HepG2 (cell line): ENCODE measurements around the gene UTP3. TPM values are rescaled to one million over a fixed set of nuclear protein-coding genes. Genes with fewer than 3 reads are reported as not detected.
A peak's percentile ranks its signal among the peaks of the same experiment; 100 is the strongest.

ENCODE experiments used
- ASH2L ChIP-seq: fragments of 300-600, 200-600 bp; sonication (generic); IDR thresholded peaks from 2 replicates; pipeline ENCODE4 v1.7.0; 2017; ENCODE audit warnings: low read depth, mild to moderate bottlenecking, moderate library complexity, mixed read lengths, low read length; ENCODE audit not compliant: insufficient read length
- DPF2 ChIP-seq: sonication (generic); formaldehyde crosslinking; IDR thresholded peaks from 2 replicates; pipeline ENCODE4 v1.4.0; 2020; ENCODE audit warnings: mild to moderate bottlenecking, low read depth, missing genetic modification reagents, borderline replicate concordance
- HNRNPH1 ChIP-seq: fragments of 200-400 bp; formaldehyde crosslinking; optimal IDR thresholded peaks from 2 replicates; pipeline ENCODE3; 2017; ENCODE audit warnings: mild to moderate bottlenecking, low read depth, low read length
- ISL2 ChIP-seq: sonication (generic); formaldehyde crosslinking; IDR thresholded peaks from 2 replicates; pipeline ENCODE4 v1.5.0; 2020; ENCODE audit warnings: missing genetic modification reagents
- MXD4 ChIP-seq: IDR thresholded peaks from 2 replicates; pipeline ENCODE4 v1.6.1; 2016; ENCODE audit warnings: mild to moderate bottlenecking, missing biosample characterization, missing genetic modification reagents
- NR3C1 ChIP-seq: sonication (generic); formaldehyde crosslinking; IDR thresholded peaks from 2 replicates; pipeline ENCODE4 v1.4.0; 2020; ENCODE audit warnings: missing genetic modification reagents
- PAF1 ChIP-seq: IDR thresholded peaks from 2 replicates; pipeline ENCODE4 v1.6.1; 2016; ENCODE audit warnings: missing genetic modification reagents, missing compliant biosample characterization
- RFXANK ChIP-seq: IDR thresholded peaks from 2 replicates; pipeline ENCODE4 v1.6.1; 2016
- SP4 ChIP-seq: sonication (generic); formaldehyde crosslinking; IDR thresholded peaks from 2 replicates; pipeline ENCODE4 v1.8.1; 2023; ENCODE audit warnings: mild to moderate bottlenecking, missing genetic modification reagents
- SP5 ChIP-seq: IDR thresholded peaks from 2 replicates; pipeline ENCODE4 v1.6.1; 2016; ENCODE audit warnings: low read depth, borderline replicate concordance
- ZEB1 ChIP-seq: IDR thresholded peaks from 2 replicates; pipeline ENCODE4 v1.6.1; 2012; ENCODE audit warnings: mild to moderate bottlenecking, low read depth, inconsistent platforms; ENCODE audit not compliant: insufficient replicate concordance
- ZNF563 ChIP-seq: sonication (generic); formaldehyde crosslinking; IDR thresholded peaks from 2 replicates; pipeline ENCODE4 v1.8.0; 2022; ENCODE audit warnings: mild to moderate bottlenecking, moderate library complexity, missing genetic modification reagents
- ZNF775 ChIP-seq: sonication (generic); formaldehyde crosslinking; IDR thresholded peaks from 2 replicates; pipeline ENCODE4 v1.4.0; 2020; ENCODE audit warnings: missing genetic modification reagents, mild to moderate bottlenecking, moderate library complexity, borderline replicate concordance
- ZSCAN12 ChIP-seq: sonication (generic); formaldehyde crosslinking; IDR thresholded peaks from 2 replicates; pipeline ENCODE4 v1.9.0; 2021; ENCODE audit warnings: mild to moderate bottlenecking, missing genetic modification reagents
- ZSCAN25 ChIP-seq: sonication (generic); formaldehyde crosslinking; IDR thresholded peaks from 2 replicates; pipeline ENCODE4 v1.8.0; 2022; ENCODE audit warnings: mild to moderate bottlenecking, missing genetic modification reagents
- polyA plus RNA-seq, 8 experiments: library from polyadenylated mRNA; depleted of rRNA in 3 of 8; stranded (reverse) in 7 of 8; unstranded in 1 of 8; fragments of >200 nt; fragmentation: Illumina TruSeq in 4 of 8; extraction: Trizol in 4 of 8; gene quantifications; 2 replicates each; pipeline versions ENCODE4 v1.2.1 to v1.2.3, GENCODE V29; 2011 to 2016; ENCODE audit warnings: low read depth in 4 of 8, missing spikeins in 1 of 8, mixed read lengths in 1 of 8; ENCODE audit not compliant: insufficient read depth in 1 of 8
- total RNA-seq, 5 experiments: library from RNA; depleted of rRNA; stranded (reverse); fragments of >200 nt; fragmentation: Illumina TruSeq; extraction: Trizol; gene quantifications; 2 replicates each; pipeline ENCODE4 v1.2.3, GENCODE V29; 2016; ENCODE audit warnings: low read depth in 1 of 5
- TF ChIP-seq, protein P1 (sequence below): sonication (generic); formaldehyde crosslinking; IDR thresholded peaks from 2 replicates; pipeline ENCODE4 v1.4.0; 2020; ENCODE audit warnings: mild to moderate bottlenecking, missing genetic modification reagents
- TF ChIP-seq, protein P2 (sequence below): sonication (generic); formaldehyde crosslinking; IDR thresholded peaks from 2 replicates; pipeline ENCODE4 v1.4.0; 2020; ENCODE audit warnings: missing genetic modification reagents, borderline replicate concordance
- TF ChIP-seq, protein P3 (sequence below): sonication (generic); formaldehyde crosslinking; IDR thresholded peaks from 2 replicates; pipeline ENCODE4 v1.8.1; 2023; ENCODE audit warnings: missing genetic modification reagents, inconsistent platforms, borderline replicate concordance

UTP3 gene
- total and polyA plus RNA-seq, 2 of the 13 experiments (the other 11 are each of a cell fraction or from before 2014, with no cell fraction given): 6.9 to 19.5 TPM

DNA sequence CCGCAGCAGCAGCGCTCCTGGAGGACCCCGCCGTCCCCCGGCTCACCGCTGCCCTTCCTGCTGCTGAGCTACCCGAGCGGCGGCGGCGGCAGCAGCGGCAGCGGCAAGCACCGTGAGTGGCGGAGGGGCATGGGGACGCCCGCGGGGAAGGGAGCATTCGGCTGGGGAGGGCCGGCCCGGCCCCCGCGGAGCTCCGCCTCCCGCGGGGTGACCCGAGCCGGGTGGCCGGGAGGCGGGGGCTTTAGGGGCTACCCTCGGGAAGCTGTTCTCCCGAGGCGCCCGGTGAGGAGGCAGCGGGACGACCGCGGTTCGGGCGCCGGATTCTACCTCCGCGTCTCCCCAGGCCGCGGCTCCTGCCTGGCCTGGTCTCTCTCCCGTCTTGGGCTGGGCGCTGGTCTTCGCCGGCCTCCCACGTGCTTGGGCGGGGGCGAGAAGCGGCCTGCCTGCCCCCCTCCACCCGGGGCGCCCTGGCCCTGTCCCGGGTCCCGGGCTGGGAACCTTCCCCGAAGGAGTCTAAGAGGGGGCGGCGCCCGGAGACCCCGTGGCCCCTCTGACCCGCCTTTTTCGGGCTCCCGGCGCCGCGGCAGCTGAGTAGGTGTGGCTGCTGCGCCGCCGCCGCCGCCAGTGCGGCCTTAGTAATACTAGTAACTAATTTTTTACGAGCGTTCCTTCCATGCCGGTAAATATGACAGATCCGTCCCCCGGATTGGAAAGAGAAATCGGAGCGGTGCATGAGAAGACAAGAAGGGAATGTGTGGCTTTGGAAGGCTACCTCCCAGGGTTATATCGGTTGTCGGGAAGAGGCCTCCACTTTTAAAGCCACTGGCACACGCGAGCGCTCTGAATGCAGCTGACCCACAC, 17.1 kb downstream of the UTP3 start (continued):
- TF ChIP-seq, protein P1, sequence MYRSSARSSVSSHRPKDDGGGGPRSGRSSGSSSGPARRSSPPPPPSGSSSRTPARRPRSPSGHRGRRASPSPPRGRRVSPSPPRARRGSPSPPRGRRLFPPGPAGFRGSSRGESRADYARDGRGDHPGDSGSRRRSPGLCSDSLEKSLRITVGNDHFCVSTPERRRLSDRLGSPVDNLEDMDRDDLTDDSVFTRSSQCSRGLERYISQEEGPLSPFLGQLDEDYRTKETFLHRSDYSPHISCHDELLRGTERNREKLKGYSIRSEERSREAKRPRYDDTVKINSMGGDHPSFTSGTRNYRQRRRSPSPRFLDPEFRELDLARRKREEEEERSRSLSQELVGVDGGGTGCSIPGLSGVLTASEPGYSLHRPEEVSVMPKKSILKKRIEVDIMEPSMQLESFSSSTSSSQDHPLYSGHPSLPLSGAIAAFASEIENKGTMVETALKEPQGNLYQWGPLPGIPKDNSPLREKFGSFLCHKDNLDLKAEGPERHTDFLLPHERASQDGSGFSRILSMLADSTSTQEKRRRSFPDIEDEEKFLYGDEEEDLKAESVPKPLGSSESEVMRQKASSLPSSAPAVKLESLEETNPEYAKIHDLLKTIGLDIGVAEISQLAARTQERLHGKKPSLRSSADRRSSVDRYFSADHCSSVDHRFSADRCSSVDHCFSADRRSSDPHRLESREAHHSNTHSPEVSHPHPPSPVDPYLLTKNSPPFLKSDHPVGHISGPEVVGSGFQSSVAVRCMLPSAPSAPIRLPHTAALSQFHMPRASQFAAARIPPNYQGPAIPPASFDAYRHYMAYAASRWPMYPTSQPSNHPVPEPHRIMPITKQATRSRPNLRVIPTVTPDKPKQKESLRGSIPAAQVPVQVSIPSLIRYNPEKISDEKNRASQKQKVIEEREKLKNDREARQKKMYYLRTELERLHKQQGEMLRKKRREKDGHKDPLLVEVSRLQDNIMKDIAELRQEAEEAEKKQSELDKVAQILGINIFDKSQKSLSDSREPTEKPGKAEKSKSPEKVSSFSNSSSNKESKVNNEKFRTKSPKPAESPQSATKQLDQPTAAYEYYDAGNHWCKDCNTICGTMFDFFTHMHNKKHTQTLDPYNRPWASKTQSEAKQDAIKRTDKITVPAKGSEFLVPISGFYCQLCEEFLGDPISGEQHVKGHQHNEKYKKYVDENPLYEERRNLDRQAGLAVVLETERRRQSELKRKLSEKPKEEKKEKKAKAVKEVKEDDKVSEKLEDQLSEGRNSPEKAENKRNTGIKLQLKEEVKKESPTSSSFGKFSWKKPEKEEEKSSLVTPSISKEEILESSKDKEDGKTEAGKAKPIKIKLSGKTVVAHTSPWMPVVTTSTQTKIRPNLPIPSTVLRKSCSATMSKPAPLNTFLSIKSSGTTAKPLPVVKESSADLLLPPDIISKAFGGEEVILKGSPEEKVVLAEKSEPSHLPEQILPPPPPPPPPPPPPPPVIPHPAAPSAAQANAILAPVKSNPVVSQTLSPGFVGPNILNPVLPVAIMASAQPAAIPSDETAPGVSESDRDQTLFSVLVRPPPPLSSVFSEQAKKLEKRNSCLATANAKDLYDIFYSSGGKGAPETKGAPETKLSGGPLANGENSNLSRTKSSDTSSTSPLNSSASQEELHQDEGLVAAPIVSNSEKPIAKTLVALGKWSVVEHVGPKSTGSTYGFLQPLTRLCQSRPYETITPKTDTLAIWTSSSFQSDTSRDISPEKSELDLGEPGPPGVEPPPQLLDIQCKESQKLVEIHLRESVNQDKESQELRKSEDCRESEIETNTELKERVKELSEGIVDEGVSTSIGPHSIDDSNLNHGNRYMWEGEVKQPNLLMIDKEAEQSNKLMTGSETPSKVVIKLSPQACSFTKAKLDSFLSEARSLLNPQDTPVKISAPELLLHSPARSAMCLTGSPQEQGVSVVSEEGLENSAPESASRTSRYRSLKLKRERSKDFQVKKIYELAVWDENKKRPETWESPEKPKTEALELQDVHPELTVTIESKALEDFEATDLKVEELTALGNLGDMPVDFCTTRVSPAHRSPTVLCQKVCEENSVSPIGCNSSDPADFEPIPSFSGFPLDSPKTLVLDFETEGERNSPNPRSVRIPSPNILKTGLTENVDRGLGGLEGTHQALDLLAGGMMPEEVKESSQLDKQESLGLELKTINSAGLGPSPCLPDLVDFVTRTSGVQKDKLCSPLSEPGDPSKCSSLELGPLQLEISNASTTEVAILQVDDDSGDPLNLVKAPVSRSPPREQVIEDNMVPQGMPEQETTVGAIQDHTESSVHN (CRISPR knock-in tag): no peak
- TF ChIP-seq SP5 (CRISPR knock-in tag) (no peak; the same call in 1 of the 2 replicates), NR3C1 (CRISPR knock-in tag) (no peak), SP4 (peak; percentile 29; the same call in 1 of the 2 replicates), ZNF775 (CRISPR knock-in tag) (no peak), ISL2 (CRISPR knock-in tag) (0 out of 2 replicates have a peak, but pooled peaks have one; percentile 35), RFXANK (CRISPR knock-in tag) (no peak), ZNF563 (CRISPR knock-in tag) (peak; percentile 65), ASH2L (peak; percentile 77), ZEB1 (no peak), ZSCAN12 (CRISPR knock-in tag) (0 out of 2 replicates have a peak, but pooled peaks have one; percentile 25), HNRNPH1 (no peak), DPF2 (CRISPR knock-in tag) (no peak), PAF1 (no peak), ZSCAN25 (CRISPR knock-in tag) (no peak), MXD4 (peak; percentile 83)
- TF ChIP-seq, protein P2, sequence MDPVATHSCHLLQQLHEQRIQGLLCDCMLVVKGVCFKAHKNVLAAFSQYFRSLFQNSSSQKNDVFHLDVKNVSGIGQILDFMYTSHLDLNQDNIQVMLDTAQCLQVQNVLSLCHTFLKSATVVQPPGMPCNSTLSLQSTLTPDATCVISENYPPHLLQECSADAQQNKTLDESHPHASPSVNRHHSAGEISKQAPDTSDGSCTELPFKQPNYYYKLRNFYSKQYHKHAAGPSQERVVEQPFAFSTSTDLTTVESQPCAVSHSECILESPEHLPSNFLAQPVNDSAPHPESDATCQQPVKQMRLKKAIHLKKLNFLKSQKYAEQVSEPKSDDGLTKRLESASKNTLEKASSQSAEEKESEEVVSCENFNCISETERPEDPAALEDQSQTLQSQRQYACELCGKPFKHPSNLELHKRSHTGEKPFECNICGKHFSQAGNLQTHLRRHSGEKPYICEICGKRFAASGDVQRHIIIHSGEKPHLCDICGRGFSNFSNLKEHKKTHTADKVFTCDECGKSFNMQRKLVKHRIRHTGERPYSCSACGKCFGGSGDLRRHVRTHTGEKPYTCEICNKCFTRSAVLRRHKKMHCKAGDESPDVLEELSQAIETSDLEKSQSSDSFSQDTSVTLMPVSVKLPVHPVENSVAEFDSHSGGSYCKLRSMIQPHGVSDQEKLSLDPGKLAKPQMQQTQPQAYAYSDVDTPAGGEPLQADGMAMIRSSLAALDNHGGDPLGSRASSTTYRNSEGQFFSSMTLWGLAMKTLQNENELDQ: no peak
- TF ChIP-seq, protein P3, sequence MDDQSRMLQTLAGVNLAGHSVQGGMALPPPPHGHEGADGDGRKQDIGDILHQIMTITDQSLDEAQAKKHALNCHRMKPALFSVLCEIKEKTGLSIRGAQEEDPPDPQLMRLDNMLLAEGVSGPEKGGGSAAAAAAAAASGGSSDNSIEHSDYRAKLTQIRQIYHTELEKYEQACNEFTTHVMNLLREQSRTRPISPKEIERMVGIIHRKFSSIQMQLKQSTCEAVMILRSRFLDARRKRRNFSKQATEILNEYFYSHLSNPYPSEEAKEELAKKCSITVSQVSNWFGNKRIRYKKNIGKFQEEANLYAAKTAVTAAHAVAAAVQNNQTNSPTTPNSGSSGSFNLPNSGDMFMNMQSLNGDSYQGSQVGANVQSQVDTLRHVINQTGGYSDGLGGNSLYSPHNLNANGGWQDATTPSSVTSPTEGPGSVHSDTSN (CRISPR knock-in tag): 0 out of 2 replicates have a peak, but pooled peaks have one; percentile 47
